Suppressor macrophage treated with lipopolysaccharide for 4 hours (primary cell): ENCODE measurements around the gene OPN1MW3.
"Not testable (repeated sequence)": the region's sequence is repeated elsewhere in the genome, so short reads cannot be mapped to it uniquely, and the experiment has no call there.

Experiments
- DNase-seq: peaks from one replicate; pipeline ENCODE4 v3.0.0-alpha.2; 2020

The OPN1MW3 gene

DNA sequence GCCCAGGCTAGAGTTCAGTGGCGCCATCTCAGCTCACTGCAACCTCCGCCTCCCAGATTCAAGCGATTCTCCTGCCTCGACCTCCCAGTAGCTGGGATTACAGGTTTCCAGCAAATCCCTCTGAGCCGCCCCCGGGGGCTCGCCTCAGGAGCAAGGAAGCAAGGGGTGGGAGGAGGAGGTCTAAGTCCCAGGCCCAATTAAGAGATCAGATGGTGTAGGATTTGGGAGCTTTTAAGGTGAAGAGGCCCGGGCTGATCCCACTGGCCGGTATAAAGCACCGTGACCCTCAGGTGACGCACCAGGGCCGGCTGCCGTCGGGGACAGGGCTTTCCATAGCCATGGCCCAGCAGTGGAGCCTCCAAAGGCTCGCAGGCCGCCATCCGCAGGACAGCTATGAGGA lies at the start of gene OPN1MW3:
Gene OPN1MW3, plus strand, starts transcription at position 301 of the 400 bp plus-strand sequence. Its CDS starts 38 bp downstream, at position 339.
- DNase-seq = not testable (repeated sequence)

GRCh38 chrX:154209670-154210418 lies 47.5 kb upstream of the OPN1MW3 start:
- DNase-seq = not testable (repeated sequence)

- DNase-seq = not testable (repeated sequence)
Measured at GRCh38 chrX:154211057-154211456, 46.3 kb upstream of the OPN1MW3 start.

GRCh38 chrX:154211499-154211898 lies 45.9 kb upstream of the OPN1MW3 start:
- DNase-seq = not testable (repeated sequence)

DNA sequence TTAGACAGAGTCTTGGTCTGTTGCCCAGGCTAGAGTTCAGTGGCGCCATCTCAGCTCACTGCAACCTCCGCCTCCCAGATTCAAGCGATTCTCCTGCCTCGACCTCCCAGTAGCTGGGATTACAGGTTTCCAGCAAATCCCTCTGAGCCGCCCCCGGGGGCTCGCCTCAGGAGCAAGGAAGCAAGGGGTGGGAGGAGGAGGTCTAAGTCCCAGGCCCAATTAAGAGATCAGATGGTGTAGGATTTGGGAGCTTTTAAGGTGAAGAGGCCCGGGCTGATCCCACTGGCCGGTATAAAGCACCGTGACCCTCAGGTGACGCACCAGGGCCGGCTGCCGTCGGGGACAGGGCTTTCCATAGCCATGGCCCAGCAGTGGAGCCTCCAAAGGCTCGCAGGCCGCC lies 37.9 kb upstream of the OPN1MW3 start, which contains the start of gene OPN1MW2:
Gene OPN1MW2, plus strand, starts transcription at position 301 of the 400 bp plus-strand sequence. Its CDS starts 60 bp downstream, at position 361.
- DNase-seq = not testable (repeated sequence)

GRCh38 chrX:154225292-154225691 lies 32.1 kb upstream of the OPN1MW3 start:
- DNase-seq = not testable (repeated sequence)

- not testable (repeated sequence) for DNase-seq
Measured at GRCh38 chrX:154226706-154227105, 30.7 kb upstream of the OPN1MW3 start.

DNA sequence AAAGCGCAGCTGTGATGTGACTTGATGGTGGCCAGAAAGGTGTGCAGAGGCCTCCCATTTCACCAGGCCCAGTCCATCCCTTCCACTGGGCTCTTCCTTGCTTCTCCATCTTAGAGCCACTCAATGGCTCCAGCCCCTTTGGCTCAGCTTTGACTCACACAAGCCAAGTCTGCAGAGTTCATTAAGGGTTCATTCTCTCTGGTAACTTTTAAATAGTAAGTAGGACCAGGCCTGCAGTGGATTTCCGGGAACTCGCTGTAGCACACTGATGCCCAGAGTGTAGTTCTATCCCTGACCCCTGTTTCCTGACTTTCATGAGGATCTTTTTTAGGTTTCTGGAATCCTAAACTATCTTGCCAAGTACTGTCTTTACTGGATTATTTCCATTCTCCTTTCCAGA lies 25.9 kb upstream of the OPN1MW3 start:
- DNase-seq = not testable (repeated sequence)

GRCh38 chrX:154233620-154234019 lies 23.8 kb upstream of the OPN1MW3 start:
- not testable (repeated sequence) for DNase-seq

- not testable (repeated sequence) for DNase-seq
Measured at GRCh38 chrX:154238939-154239559, 18.3 kb upstream of the OPN1MW3 start.

DNA sequence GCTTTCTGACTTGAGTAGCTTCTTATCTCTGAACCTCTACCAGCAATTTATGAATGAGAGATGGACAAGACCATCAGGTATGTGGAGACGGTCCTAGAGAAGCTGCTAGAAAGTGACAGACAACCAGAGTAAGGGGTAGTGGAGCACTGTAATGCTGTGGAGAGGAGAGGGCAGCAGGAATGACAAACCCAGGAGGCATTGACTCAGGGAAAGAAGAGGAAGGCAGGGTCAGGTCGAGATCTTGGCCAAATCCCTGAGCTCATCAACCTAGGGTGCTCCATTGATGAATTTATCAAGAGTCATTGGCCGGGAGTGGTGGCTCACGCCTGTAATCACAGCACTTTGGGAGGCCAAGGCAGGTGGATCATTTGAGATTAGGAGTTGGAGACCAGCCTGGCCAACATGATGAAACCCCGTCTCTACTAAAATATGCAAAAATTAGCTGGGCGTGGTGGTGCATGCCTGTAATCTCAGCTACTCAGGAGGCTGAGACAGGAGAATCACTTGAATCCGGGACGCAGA lies 17.3 kb upstream of the OPN1MW3 start:
- DNase-seq = not testable (repeated sequence)

GRCh38 chrX:154247377-154248045 lies 9.9 kb upstream of the OPN1MW3 start:
- not testable (repeated sequence) for DNase-seq

- DNase-seq = not testable (repeated sequence)
Measured at GRCh38 chrX:154248076-154248475, 9.3 kb upstream of the OPN1MW3 start.

DNA sequence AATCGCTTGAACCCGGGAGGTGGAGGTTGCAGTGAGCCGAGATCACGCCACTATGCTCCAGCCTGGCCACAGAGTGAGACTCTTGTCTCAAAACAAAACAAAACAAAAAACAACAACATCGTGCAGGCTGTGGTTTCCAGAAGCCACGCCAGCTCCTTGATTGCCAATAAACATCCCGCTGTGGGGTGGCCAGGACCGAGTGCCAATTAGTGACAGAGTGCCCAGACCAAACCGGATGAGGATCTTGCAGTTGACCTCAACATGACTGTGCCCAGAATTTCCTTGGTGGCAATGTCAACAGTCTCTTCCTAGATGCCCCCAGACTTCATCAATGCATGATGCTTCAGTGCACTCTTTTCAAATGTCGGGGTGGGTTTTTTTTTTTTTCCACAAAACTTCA lies 1.3 kb downstream of the OPN1MW3 start:
- DNase-seq = not testable (repeated sequence)

GRCh38 chrX:154263072-154263471 lies 5.7 kb downstream of the OPN1MW3 start:
- not testable (repeated sequence) for DNase-seq

DNA sequence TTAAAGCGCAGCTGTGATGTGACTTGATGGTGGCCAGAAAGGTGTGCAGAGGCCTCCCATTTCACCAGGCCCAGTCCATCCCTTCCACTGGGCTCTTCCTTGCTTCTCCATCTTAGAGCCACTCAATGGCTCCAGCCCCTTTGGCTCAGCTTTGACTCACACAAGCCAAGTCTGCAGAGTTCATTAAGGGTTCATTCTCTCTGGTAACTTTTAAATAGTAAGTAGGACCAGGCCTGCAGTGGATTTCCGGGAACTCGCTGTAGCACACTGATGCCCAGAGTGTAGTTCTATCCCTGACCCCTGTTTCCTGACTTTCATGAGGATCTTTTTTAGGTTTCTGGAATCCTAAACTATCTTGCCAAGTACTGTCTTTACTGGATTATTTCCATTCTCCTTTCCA lies 11.9 kb downstream of the OPN1MW3 start:
- not testable (repeated sequence) for DNase-seq

DNA sequence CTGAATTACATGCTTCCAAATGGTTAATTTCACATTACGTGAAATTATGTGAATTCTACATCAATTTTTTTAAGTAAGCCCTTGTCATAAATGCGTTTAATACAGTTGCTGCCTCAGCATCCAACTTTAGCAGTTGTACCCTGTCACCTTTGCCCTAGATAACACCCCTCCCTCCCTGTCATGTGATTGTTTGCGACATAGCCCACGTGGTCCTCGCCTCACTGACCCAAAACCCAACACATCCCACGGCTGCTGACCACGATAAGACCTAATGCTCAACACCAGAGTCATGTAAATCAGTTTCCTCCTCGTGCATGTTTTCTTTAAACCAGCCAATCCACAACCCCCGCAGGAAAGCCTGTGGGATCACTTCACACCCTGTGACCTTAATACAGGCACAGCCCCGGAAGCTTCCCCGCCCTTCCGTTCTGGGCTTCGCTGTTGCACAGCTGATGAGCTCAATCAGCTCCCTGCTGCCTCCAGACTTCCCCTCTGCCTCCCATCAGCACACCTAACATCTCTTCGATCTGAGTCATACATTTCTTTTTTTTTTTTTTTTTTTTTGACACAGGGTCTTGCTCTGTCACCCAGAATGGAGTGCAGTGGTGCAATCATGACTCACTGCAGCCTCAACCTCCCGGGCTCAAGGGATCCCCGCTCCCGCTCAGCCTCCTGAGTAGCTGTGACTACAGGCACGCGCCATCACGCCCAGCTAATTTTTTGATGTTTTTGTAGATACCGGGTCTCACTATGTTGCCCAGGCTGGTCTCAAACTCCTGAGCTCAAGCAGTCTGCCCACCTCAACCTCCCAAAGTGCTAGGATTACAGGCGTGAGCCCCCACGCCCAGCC lies 27.3 kb downstream of the OPN1MW3 start:
- not testable (repeated sequence) for DNase-seq

DNA sequence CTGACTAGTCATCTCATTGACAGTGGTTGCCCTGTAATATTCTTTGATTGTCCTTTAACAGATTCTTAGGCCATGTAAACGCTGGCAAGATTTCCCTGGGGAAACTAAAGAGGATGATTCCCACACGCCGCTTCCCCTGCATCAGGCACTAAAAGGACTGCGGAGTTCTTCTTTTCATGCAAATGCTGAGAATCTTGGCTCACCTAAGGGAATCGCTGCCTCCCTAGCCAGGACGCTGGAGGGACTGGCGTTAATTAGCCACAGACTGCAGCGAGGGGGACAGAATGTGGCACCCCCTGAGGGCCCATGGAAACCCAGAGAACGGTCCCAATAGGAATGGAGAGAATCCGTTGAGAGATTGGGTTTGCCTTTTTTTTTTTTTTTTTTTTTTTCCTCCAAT lies 29.0 kb downstream of the OPN1MW3 start:
- DNase-seq = not testable (repeated sequence)

DNA sequence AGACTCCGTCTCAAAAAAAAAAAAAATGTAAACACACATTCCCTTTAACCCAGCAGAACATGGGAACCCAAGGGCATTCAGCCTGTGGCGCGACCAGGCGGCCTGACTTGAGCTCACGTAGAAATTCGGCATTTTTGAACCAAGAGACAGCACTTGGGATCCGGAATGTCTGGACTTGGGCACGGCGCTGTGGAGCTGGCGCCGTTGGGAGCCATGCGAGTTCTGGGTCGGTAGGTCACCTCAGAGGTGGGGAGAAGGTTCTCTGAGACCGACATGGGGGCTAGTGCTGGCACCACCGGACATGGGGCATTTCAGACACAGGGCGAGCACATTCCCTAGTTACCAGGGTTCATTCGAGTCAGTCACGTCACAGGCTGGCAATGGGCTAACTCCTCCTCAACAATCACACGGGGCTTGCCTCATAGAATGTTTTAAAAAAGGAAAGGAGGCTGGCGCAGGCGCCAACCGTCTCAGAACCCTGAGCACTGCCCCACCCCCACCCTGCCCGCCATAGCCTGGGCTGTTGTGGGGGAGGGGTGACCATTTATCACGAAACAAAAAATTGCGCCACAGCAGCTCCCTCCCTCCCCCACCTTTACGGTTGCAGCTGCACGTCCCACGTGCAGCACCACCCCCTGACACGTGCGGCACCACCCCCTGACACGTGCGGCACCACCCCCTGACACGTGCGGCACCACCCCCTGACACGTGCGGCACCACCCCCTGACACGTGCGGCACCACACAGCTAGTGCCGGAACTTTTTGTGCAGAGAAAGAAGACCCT lies 37.6 kb downstream of the OPN1MW3 start, which contains the start of gene TEX28:
Gene TEX28, minus strand, starts transcription at position 334 of the 784 bp plus-strand sequence. CDS start 3,007 bp downstream, outside the sequence.
- no peak for DNase-seq

- DNase-seq = no peak
Measured at GRCh38 chrX:154295664-154296310, 38.4 kb downstream of the OPN1MW3 start, which contains the start of gene TKTL1. TKTL1 (plus strand) TSS chrX:154295795; CDS start chrX:154295860, 65 bp downstream.
